Mammary epithelial cell (primary cell): Measurements from ENCODE around the gene MINDY3.

Source experiments
- EZH2 ChIP-seq: IDR thresholded peaks from 2 replicates; pipeline ENCODE4 v1.6.1; 2012; ENCODE audit warnings: low read length, inconsistent platforms, borderline replicate concordance
- TF ChIP-seq, protein P1 (sequence below), 2 donors: IDR thresholded peaks in 1 of 2; conservative IDR thresholded peaks in 1 of 2; 2 replicates each; pipeline ENCODE4 v1.5.1; 2011 to 2012; ENCODE audit warnings: inconsistent platforms in 2 of 2, low read length in 2 of 2, mild to moderate bottlenecking in 2 of 2, control low read depth in 1 of 2, low read depth in 1 of 2; ENCODE audit not compliant: insufficient read depth in 1 of 2; ENCODE audit errors: extremely low read depth in 1 of 2

DNA sequence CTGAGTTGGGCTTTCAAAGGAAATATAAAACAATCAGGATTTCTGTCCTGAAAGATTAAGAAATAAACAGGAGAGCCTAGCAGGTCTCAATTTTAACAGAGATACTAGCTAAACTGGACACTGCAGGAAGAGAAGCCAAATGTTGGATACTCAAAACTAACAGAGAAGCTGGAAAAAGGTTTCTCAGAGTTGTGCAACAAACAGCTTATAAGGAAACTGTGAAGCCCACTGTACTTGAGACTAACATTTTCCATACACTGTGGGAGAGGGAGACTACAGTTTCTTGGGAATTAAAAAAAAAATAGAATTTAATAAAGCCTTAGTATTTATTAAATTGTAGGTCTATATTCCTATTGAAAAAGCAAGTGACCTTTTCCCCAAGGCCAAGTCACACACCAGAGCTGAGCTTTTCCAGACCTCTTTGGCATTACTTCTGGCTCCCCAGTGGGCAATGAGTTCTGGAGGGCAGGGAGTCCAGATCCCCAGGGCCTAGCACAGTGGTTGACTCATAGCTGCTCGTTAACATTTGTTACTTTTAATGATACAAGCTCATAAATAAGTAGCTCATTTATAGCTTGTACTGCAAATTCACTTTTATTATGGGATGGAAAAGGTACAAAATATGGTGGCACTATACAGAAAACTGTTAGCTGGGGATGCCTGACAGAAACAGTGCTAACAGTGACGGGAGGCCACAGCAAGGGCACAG is 68.3 kb downstream of the MINDY3 start:
- TF ChIP-seq, protein P1, sequence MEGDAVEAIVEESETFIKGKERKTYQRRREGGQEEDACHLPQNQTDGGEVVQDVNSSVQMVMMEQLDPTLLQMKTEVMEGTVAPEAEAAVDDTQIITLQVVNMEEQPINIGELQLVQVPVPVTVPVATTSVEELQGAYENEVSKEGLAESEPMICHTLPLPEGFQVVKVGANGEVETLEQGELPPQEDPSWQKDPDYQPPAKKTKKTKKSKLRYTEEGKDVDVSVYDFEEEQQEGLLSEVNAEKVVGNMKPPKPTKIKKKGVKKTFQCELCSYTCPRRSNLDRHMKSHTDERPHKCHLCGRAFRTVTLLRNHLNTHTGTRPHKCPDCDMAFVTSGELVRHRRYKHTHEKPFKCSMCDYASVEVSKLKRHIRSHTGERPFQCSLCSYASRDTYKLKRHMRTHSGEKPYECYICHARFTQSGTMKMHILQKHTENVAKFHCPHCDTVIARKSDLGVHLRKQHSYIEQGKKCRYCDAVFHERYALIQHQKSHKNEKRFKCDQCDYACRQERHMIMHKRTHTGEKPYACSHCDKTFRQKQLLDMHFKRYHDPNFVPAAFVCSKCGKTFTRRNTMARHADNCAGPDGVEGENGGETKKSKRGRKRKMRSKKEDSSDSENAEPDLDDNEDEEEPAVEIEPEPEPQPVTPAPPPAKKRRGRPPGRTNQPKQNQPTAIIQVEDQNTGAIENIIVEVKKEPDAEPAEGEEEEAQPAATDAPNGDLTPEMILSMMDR (conservative IDR thresholded peaks at IDR 0.05 in 1 of 2, IDR thresholded peaks at IDR 0.05 in 1 of 2; ENCODE audit: extremely low read depth in 1 of 2, insufficient read depth in 1 of 2, low read depth in 1 of 2, low read length in 2 of 2), result no peak
- no peak for TF ChIP-seq EZH2
